Mononuclear cell (primary cell): ENCODE measurements around the gene WASF3. TPM values are rescaled to one million over a fixed set of nuclear protein-coding genes. Genes with fewer than 3 reads are reported as not detected.
"Not testable (repeated sequence)": the region's sequence is repeated elsewhere in the genome, so short reads cannot be mapped to it uniquely, and the experiment has no call there.

Experiments
- H3K27me3 ChIP-seq: 2 replicates; pipeline ENCODE4 v1.6.0; 2011; ENCODE audit warnings: low read length, control low read depth; ENCODE audit not compliant: insufficient read depth
- H3K4me1 ChIP-seq: 2 replicates; pipeline ENCODE4 v1.5.1; 2011; ENCODE audit warnings: mild to moderate bottlenecking, low read length, control low read depth; ENCODE audit not compliant: insufficient read depth
- H3K4me3 ChIP-seq: 2 replicates; pipeline ENCODE4 v1.5.1; 2011; ENCODE audit warnings: mild to moderate bottlenecking, low read length, moderate library complexity
- H3K9me3 ChIP-seq: 2 replicates; pipeline ENCODE4 v1.5.1; 2011; ENCODE audit warnings: low read depth, mild to moderate bottlenecking, control low read depth, low read length
- total RNA-seq: library from RNA; depleted of rRNA; stranded (reverse); fragments of >200 nt; gene quantifications from one replicate; pipeline ENCODE4 v1.2.3, GENCODE V29; 2012

Gene WASF3
- total RNA-seq, 1 donor: 0.94 TPM

DNA sequence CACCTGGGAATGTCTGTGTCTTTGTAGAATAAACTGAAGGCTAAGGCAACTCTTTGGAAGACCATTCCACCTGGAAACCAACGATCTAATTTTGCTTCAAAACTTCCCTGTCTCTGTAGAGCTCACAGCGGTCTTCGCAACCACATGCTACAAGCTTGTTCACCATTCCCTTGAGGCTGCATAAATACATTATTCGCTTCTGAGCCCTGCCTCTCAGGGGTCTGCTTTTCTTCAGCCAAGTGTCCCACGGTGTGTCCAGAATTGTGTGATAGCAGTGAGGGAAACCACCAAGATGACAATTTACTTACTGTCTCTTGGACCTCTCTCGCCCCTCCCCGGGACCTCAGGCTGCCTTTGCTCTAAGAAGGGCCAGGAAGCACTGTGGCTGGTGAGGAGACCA is 152.0 kb downstream of the WASF3 start:
- Histone ChIP-seq H3K27me3 (no peaks in the 10 kb centered on the region), H3K4me3 (no peak overlapping the region), H3K4me1 (no peaks in the 10 kb centered on the region), H3K9me3 (no peaks in the 10 kb centered on the region)

DNA sequence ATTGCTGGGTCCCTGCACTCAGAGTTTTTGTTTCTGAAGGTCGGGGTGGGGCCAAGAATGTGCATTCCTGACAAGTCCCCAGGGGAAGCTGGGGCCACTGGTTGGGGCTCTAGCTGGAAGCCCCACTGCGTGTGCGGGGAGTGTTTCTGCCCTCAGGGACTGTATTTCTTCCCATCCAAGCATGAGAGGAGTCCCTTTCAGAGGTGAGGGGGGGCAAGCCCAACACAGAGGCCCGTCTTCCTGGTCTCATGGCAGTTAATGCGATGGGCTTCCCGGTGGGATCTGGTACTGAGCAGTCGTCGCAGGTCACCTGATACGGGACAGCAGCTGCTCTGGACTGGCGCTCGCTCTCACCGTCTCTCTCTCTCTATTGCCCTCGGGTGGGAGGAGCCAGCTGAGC is 152.7 kb downstream of the WASF3 start:
- Histone ChIP-seq H3K4me3 (no peak overlapping the region), H3K9me3 (no peaks in the 10 kb centered on the region), H3K4me1 (no peaks in the 10 kb centered on the region), H3K27me3 (no peaks in the 10 kb centered on the region)

DNA sequence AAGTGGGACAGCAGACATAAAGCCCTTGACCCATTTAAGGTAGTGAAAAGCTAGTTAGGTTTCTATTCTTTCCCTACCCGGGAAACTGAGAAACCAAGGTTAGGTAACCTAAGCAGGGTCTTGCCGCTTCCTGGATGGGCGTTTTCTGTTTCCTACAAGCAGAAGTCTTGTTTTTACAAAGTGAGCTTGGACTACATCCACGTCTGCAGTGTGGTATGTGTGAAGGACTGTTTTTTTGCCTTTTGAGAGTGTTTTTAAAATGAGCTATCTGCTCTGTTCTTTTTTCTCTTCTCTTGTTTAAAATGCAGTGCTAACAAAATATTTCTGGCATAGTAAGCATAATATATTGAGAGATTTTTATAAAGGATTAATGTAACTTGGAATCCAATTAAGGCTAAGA is 153.7 kb downstream of the WASF3 start:
- Histone ChIP-seq H3K4me1 (no peaks in the 10 kb centered on the region), H3K4me3 (no peak overlapping the region), H3K9me3 (no peaks in the 10 kb centered on the region), H3K27me3 (no peaks in the 10 kb centered on the region)

DNA sequence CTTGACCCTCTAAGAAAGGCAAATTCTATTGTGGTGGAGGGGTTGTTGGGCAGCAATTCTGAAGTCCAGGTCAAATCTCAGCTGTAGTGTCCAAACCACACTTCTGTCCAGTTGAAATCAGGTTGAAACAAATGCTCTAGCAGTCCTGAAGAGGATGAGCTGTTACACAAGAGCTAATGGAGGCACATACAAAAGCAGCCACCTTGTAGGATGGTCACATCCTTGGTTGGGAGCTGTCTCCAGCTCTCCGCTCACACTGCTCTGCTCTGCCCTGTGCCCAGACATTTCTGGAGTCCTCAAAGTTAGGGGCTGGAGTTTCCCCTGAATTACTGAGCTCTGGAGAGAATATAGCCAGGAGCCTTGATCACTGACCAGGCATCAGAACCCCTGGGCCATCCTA is 155.9 kb downstream of the WASF3 start:
- H3K4me1 ChIP-seq: no peaks in the 10 kb centered on the region

DNA sequence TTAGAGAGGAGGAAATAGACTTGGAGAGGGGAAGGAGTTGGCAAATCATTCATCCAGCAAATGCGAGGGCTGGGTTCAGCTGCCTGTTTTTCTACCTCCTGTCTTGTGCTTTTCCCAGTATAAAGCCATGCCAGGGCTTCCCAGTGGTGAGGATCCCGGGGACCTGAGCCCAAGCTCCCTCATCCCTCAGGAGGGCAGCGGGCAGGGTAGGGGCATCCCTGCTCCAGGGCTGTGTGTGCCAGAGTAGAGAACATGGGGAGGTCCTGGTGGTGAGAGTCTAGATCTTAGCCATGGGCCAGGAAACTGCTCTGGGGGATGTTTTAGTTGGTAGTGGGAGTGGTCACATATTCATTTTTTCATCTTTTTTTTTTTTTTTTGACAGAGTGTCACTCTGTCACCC is 159.5 kb downstream of the WASF3 start:
- Histone ChIP-seq H3K9me3 (no peaks in the 10 kb centered on the region), H3K27me3 (no peaks in the 10 kb centered on the region), H3K4me1 (peaks cover 10% of the 10 kb centered on the region)

More for the DNA sequence above, 155.9 kb downstream of the WASF3 start:
- Histone ChIP-seq H3K4me3 (no peak overlapping the region), H3K9me3 (no peaks in the 10 kb centered on the region), H3K27me3 (no peaks in the 10 kb centered on the region)

DNA sequence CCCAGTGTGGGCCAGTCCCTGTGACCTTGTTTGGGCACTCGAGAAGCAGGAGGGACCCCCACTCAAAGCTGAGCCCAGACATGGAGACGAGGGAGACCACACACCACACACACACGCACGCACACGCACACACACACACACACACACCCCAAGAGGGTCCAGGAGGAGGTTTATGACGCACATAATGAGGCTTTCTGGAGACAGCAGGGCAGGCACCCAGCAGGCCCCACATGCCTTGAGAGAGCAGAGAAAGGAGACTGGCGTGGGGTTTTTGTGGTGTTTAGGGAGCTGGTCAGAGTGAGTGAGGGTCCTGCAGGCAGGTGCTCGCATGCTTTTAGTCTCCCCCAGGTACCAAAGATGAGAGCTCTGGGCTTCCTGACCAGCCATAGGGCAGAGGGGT is 160.7 kb downstream of the WASF3 start:
- H3K27me3 ChIP-seq: no peaks in the 10 kb centered on the region
- H3K4me1 ChIP-seq: peaks cover 12% of the 10 kb centered on the region
- no peak overlapping the region for H3K4me3 ChIP-seq
- no peaks in the 10 kb centered on the region for H3K9me3 ChIP-seq

More for the DNA sequence above, 159.5 kb downstream of the WASF3 start:
- no peak overlapping the region for H3K4me3 ChIP-seq

DNA sequence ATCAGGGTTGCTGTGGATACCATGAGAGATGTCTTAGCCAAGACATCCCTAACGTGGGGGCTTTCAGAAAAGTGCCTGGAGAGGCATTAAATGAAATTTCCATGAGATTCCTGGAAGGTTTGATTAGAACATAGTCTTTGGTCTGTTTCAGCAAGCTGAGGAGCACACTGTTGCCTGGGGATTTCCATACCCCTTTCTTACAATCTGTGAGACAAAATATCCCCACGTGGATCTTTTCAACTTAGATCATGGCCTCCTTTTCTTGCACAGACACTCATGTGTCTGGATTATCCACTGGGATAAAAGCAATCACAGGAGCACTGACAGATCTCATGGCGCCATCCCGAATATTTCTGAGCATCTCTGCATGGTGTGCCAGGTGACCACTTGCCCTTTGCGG is 161.4 kb downstream of the WASF3 start:
- Histone ChIP-seq H3K9me3 (no peaks in the 10 kb centered on the region), H3K4me1 (peaks cover 12% of the 10 kb centered on the region), H3K4me3 (no peak overlapping the region), H3K27me3 (no peaks in the 10 kb centered on the region)

DNA sequence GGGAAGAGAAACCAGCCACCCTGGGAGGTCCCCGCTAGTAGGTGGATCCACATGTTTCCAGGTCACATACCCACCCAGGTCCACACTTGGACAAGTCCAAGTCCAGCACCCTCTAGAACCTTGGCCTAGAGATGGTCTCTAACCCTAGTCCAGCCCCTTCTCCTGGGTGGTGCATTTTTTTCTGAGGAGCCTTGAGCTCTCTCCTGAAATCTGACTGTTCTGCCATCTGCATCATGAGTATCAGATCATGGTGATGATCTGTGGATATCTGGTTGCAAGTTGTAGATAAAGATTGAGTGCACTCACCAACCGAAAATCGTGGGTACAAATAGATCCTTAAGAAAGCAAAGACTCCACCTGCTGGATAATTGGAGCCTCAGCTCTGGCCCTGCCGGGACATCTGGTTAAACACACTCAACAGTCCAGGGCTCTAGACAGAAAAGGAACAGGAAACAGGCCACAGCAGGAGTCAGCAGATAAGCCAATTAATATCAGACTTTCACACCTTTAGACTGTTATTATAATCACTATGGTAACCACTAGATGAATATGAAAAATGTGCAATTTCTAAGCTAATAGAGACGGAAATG is 162.0 kb downstream of the WASF3 start:
- Histone ChIP-seq H3K4me3 (no peak overlapping the region), H3K4me1 (peaks cover 12% of the 10 kb centered on the region), H3K9me3 (no peaks in the 10 kb centered on the region), H3K27me3 (no peaks in the 10 kb centered on the region)

DNA sequence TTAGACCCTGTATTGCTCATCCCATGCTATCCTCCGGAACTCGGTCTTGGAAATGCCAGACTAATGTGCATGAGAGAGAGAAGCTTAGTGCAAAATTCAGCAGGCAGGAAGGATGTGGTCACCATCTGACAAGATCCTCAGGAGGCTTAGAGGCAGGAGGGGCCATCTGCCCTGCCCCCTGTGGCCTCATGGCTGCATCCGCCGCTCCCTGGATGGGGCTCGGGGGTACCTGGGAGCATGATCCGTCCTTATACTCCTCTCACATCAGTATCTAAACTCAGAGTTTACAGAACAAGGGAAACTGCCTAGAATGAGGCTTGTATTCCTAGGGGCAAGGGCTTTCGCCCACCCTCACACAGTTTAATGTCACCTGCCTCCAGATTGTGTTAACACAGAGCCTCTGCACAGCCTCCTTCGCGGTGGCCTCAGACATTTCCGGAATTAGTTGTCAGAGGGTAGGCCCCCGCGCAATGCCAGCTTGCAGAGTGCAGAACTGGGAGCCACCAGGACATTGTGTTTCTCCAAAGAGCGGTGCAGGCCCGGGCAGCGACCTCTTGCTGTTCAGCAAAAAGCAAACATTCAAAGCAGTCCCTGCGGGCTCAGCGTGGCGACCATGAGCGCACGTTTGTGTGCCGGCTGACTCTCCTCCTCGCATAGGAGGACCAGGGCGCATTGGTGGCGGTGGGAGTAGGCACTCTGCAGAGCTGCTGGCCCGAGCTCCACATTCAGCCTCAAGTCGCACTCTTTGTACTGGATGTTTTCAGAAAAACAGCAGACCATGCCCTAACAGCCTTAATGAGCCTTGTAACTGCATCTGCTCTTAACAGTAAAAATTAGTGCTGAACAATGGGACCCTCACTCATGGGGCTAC is 164.0 kb downstream of the WASF3 start:
- H3K27me3 ChIP-seq: no peaks in the 10 kb centered on the region
- no peaks in the 10 kb centered on the region for H3K9me3 ChIP-seq
- peaks cover 12% of the 10 kb centered on the region for H3K4me1 ChIP-seq
- no peak overlapping the region for H3K4me3 ChIP-seq

DNA sequence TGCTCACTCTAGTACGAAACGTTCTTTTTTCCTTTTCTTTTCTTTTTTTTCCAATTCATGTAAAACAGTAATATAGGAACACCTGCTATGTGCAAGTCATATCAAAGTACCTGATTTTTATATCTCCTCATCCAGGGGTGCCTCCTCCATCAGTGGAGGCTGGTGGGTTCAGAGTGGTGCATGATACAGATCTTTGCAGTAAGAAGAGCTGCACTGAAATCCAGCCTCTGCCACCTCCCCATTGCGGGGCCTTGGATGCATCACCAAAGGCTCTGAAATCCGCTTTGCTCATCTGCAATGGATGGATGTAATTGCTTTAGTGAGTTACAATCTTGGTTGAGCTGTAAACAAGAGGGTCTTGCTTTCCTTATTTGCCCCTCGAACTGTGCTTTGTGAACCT is 164.8 kb downstream of the WASF3 start:
- Histone ChIP-seq H3K9me3 (no peaks in the 10 kb centered on the region), H3K4me3 (no peak overlapping the region), H3K4me1 (peaks cover 12% of the 10 kb centered on the region), H3K27me3 (no peaks in the 10 kb centered on the region)

DNA sequence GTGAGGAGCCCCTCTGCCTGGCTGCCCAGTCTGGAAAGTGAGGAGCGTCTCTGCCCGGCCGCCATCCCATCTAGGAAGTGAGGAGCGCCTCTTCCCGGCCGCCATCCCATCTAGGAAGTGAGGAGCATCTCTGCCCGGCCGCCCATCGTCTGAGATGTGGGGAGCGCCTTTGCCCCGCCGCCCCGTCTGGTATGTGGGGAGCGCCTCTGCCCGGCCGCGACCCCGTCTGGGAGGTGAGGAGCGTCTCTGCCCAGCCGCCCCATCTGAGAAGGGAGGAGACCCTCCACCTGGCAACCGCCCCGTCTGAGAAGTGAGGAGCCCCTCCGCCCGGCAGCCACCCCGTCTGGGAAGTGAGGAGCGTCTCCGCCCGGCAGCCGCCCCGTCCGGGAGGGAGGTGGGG is 166.1 kb downstream of the WASF3 start:
- H3K9me3 ChIP-seq, H3K4me3 ChIP-seq, H3K27me3 ChIP-seq: not testable (repeated sequence)
- peaks cover 12% of the 10 kb centered on the region for H3K4me1 ChIP-seq

DNA sequence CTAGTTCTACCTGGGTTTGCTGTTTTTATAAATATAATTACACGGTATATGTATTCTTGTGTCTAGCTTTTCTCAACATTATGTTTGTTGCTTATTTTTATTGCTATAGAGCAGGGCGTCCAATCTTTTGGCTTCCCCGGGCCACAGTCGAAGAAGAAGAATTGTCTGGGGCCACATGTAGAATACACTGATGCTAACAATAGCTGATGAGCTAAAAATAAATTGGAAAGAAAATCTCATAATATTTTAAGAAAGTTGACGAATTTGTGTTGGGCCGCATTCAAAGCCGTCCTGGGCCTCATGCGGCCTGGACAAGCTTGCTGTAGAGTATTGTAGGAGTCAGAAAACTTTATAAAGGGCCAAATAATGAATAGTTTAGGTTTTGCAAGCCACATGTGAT is 169.2 kb downstream of the WASF3 start:
- peaks cover 4% of the 10 kb centered on the region for H3K4me1 ChIP-seq

DNA sequence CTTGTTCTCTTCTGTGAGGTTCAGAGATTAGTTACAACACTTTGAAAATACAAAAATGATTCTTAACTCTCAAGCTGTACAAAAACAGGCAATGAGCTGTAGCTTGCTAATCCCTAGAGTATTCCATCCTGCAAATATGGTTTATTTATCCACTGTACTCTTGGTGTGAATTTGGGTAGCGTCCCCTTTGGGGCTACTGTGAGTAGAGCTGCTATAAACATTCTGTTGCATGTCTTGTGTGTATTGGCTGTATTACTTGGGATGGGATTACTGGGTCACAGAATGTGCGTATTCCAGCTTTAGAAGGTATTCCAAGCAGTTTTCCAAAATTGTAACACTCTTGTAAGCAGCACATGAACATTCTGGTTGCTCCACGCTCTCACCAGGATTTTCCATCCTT is 169.6 kb downstream of the WASF3 start:
- H3K4me1 ChIP-seq: no peaks in the 10 kb centered on the region
- no peaks in the 10 kb centered on the region for H3K9me3 ChIP-seq
- no peaks in the 10 kb centered on the region for H3K27me3 ChIP-seq
- H3K4me3 ChIP-seq: no peak overlapping the region

More for the DNA sequence above, 169.2 kb downstream of the WASF3 start:
- no peaks in the 10 kb centered on the region for H3K27me3 ChIP-seq
- H3K9me3 ChIP-seq: no peaks in the 10 kb centered on the region
- no peak overlapping the region for H3K4me3 ChIP-seq

DNA sequence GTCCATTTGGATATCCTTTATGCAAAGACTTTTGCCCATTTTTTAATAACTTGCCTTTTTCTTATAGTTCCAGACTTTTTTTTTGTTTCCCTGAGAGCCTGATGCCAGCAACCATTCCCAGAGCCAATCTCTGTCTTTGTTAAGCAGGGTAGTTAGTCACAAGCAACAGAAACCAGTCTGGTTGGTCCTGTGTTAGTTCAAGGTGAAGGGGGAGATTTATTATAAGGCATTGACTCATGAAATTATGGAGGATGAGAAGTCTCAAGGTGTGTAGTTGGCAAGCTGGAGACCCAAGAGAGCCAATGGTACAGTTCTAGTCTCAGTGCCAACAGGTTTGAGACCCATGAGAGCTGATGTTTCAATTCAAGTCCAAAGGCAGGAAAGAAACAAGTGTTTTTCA is 170.2 kb downstream of the WASF3 start:
- Histone ChIP-seq H3K4me3 (no peak overlapping the region), H3K9me3 (no peaks in the 10 kb centered on the region), H3K4me1 (no peaks in the 10 kb centered on the region), H3K27me3 (no peaks in the 10 kb centered on the region)

DNA sequence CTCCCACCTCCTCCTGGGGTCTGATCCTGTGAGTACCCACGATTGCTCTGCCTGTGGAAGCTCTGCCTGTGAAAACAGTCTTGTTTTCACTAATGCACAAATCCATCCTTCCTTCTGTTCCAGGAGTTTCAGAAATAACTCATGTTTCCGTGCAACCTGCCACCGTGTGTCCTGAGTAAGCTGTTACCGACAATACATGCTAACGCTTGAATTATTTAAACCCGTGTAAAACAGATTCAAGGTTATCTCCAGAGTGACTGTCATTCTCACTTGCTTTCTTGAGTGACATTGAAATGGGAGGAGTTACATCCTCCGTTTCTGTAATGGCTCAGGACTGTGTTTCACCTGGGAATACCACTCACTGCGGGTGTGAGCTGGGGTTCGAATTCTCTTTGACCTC is 178.2 kb downstream of the WASF3 start:
- peaks cover 3% of the 10 kb centered on the region for H3K27me3 ChIP-seq
- no peak overlapping the region for H3K4me3 ChIP-seq
- no peaks in the 10 kb centered on the region for H3K4me1 ChIP-seq
- H3K9me3 ChIP-seq: no peaks in the 10 kb centered on the region
